Thyroid gland (tissue), 4 donors: Measurements from ENCODE around the gene LRMDA.

Source experiments
- POLR2A ChIP-seq, 2 donors: fragments of 450-650 bp; IDR thresholded peaks; one replicate each; pipeline ENCODE4 v1.6.1; 2017; ENCODE audit warnings: antibody characterized with exemption in 2 of 2, mild to moderate bottlenecking in 2 of 2, moderate library complexity in 1 of 2
- TF ChIP-seq, protein P1 (sequence below), 6 experiments: fragments of 200-600 bp in 3 of 6; fragments of 450-650 bp in 3 of 6; sonication (generic) in 3 of 6; IDR thresholded peaks; one replicate each; pipeline ENCODE4 v1.5.1; 2016 to 2019; ENCODE audit warnings: antibody characterized with exemption in 6 of 6, mild to moderate bottlenecking in 2 of 6, inconsistent platforms in 1 of 6, moderate library complexity in 1 of 6

DNA sequence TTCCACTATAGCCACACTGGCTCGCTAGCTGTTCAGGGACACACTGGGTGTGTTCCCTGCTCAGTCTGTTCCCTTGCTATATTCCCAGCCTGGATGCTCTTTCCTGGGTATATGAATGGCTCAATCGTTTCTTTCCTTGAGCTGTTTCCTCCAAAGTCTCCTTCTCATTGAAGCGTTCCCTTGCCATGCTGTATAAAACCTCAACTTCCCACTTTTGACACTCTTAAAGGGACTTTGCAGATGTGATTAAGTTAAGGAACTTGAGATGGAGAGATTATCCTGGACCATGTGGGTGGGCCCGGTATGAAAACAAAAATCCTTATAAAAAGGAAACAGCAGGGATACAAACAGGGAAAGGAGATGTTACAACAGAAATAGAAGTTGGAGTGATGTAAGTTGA lies 973.1 kb downstream of the LRMDA start:
- TF ChIP-seq, protein P1, sequence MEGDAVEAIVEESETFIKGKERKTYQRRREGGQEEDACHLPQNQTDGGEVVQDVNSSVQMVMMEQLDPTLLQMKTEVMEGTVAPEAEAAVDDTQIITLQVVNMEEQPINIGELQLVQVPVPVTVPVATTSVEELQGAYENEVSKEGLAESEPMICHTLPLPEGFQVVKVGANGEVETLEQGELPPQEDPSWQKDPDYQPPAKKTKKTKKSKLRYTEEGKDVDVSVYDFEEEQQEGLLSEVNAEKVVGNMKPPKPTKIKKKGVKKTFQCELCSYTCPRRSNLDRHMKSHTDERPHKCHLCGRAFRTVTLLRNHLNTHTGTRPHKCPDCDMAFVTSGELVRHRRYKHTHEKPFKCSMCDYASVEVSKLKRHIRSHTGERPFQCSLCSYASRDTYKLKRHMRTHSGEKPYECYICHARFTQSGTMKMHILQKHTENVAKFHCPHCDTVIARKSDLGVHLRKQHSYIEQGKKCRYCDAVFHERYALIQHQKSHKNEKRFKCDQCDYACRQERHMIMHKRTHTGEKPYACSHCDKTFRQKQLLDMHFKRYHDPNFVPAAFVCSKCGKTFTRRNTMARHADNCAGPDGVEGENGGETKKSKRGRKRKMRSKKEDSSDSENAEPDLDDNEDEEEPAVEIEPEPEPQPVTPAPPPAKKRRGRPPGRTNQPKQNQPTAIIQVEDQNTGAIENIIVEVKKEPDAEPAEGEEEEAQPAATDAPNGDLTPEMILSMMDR (IDR thresholded peaks at IDR 0.05) = no peak
- TF ChIP-seq POLR2A (IDR thresholded peaks at IDR 0.05) = no peak
